CD8-positive, alpha-beta memory T cell (primary cell): Measurements from ENCODE around the gene CENPO. TPM values are rescaled to one million over a fixed set of nuclear protein-coding genes. Genes with fewer than 3 reads are reported as not detected.

Experiments used
- CTCF ChIA-PET: fragments of 350-600 bp; sonication (Branson Sonifier 250); formaldehyde crosslinking; loops from one replicate; lab custom pipeline; 2021; ENCODE audit warnings: antibody characterized with exemption; lab: Charles Lee
- POLR2A ChIA-PET: fragments of 350-600 bp; sonication (Branson Sonifier 250); formaldehyde crosslinking; loops from one replicate; lab custom pipeline; 2021; ENCODE audit warnings: antibody characterized with exemption; lab: Charles Lee
- DNase-seq, 5 donors: peaks; one replicate each; pipeline versions ENCODE4 v3.0.0 to v3.0.0-alpha.2; 2020 to 2022; ENCODE audit warnings: mixed read lengths in 1 of 5
- H3K27ac ChIP-seq: one replicate; pipeline ENCODE4 v1.7.0; 2013; ENCODE audit warnings: low read depth, mild to moderate bottlenecking, low read length, moderate library complexity
- H3K27me3 ChIP-seq: 2 replicates; pipeline ENCODE4 v1.7.0; 2013; ENCODE audit warnings: low read length, mild to moderate bottlenecking; ENCODE audit not compliant: insufficient read depth, poor library complexity, severe bottlenecking
- H3K36me3 ChIP-seq: 2 replicates; pipeline ENCODE4 v1.7.0; 2013; ENCODE audit warnings: mild to moderate bottlenecking, low read length, moderate library complexity; ENCODE audit not compliant: insufficient read depth
- H3K4me1 ChIP-seq: 2 replicates; pipeline ENCODE4 v1.7.0; 2013; ENCODE audit warnings: mild to moderate bottlenecking, low read length, moderate library complexity; ENCODE audit not compliant: insufficient read depth
- H3K4me3 ChIP-seq: 2 replicates; pipeline ENCODE4 v1.7.0; 2013; ENCODE audit warnings: mild to moderate bottlenecking, low read length
- H3K9me3 ChIP-seq: 2 replicates; pipeline ENCODE4 v1.7.0; 2013; ENCODE audit warnings: mild to moderate bottlenecking, low read length
- H3K27ac Mint-ChIP-seq, 8 donors: one replicate each; pipeline ENCODE4 v1.8.0; 2020 to 2021; ENCODE audit warnings: mixed read lengths in 8 of 8, mild to moderate bottlenecking in 6 of 8, inconsistent platforms in 3 of 8, moderate library complexity in 3 of 8
- H3K27me3 Mint-ChIP-seq, 2 donors: one replicate each; pipeline ENCODE4 v1.8.0; 2020 to 2021; ENCODE audit warnings: mixed read lengths in 2 of 2, mild to moderate bottlenecking in 1 of 2, moderate library complexity in 1 of 2
- H3K36me3 Mint-ChIP-seq, 3 donors: one replicate each; pipeline ENCODE4 v1.8.0; 2020 to 2021; ENCODE audit warnings: mixed read lengths in 3 of 3, inconsistent platforms in 1 of 3, mild to moderate bottlenecking in 1 of 3
- H3K4me1 Mint-ChIP-seq, 3 donors: one replicate each; pipeline ENCODE4 v1.8.0; 2020 to 2021; ENCODE audit warnings: mixed read lengths in 3 of 3, inconsistent platforms in 1 of 3, mild to moderate bottlenecking in 1 of 3
- H3K4me3 Mint-ChIP-seq, 7 donors: one replicate each; pipeline ENCODE4 v1.8.0; 2020 to 2021; ENCODE audit warnings: mixed read lengths in 7 of 7, mild to moderate bottlenecking in 6 of 7, moderate library complexity in 4 of 7, inconsistent platforms in 2 of 7
- H3K9me3 Mint-ChIP-seq, 5 donors: one replicate each; pipeline ENCODE4 v1.8.0; 2020 to 2022; ENCODE audit warnings: mixed read lengths in 5 of 5, mild to moderate bottlenecking in 3 of 5, moderate library complexity in 2 of 5, inconsistent platforms in 1 of 5
- polyA plus RNA-seq: library from polyadenylated mRNA; unstranded; fragments of 300-500 nt; fragmentation: Illumina TruSeq; gene quantifications from one replicate; pipeline ENCODE4 v1.2.3, GENCODE V29; 2021
- total RNA-seq, 2 experiments: library from RNA; stranded (reverse); gene quantifications; one replicate each; pipeline ENCODE4 v1.2.3, GENCODE V29; 2021

CENPO gene
- total and polyA plus RNA-seq, 3 experiments from 2014 or later = 4.2 to 51.7 (median 43.0) TPM

- H3K36me3 ChIP-seq = no peaks in the 10 kb centered on the region
- H3K9me3 ChIP-seq = no peaks in the 10 kb centered on the region
- ChIA-PET POLR2A (no interaction called here), CTCF (no interaction called here)
- no peaks in the 10 kb centered on the region for H3K4me1 ChIP-seq
- H3K4me3 Mint-ChIP-seq = no peak overlapping the region
- H3K27ac Mint-ChIP-seq = peak overlapping the region in 1 of 8 donors; percentile 70
- no peak overlapping the region for H3K27ac ChIP-seq
- no peaks in the 10 kb centered on the region for H3K4me1 Mint-ChIP-seq
- peaks cover 0 to 22% (median 5%) of the 10 kb centered on the region in 3 donors for H3K36me3 Mint-ChIP-seq
- H3K27me3 Mint-ChIP-seq = no peaks in the 10 kb centered on the region
- H3K27me3 ChIP-seq = no peaks in the 10 kb centered on the region
- H3K4me3 ChIP-seq = no peak overlapping the region
- DNase-seq = no peak
- peaks cover 0 to 2% (median 0%) of the 10 kb centered on the region in 5 donors for H3K9me3 Mint-ChIP-seq
These were observed 50.9 kb downstream of the CENPO start for GRCh38 chr2:24844023-24844685.

DNA sequence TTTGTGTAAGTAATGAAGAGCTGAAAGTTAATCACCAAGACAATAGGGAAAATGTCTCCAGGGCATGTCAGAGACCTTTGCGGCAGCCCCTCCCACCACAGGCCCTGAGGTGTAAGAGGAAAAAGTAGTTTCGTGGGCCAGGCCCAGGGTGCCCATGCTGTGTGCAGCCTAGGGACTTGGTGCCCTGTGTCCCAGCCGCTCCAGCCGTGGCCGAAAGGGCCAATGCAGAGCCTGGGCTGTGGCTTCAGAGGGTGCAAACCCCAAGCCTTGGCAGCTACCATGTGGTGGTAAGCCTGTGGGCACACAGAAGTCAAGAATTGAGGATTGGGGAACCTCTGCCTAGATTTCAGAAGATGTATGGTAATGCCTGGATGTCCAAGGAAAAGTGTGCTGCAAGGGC, 52.5 kb downstream of the CENPO start:
- Mint-ChIP-seq H3K4me3 (peak overlapping the region in 1 of 7 donors; percentile 40), H3K9me3 (peaks cover 0 to 5% (median 0%) of the 10 kb centered on the region in 5 donors), H3K4me1 (no peaks in the 10 kb centered on the region), H3K27me3 (no peaks in the 10 kb centered on the region), H3K36me3 (peaks cover 0 to 12% (median 8%) of the 10 kb centered on the region in 3 donors), H3K27ac (no peak overlapping the region)
- Histone ChIP-seq H3K4me3 (no peak overlapping the region), H3K9me3 (no peaks in the 10 kb centered on the region), H3K36me3 (no peaks in the 10 kb centered on the region), H3K4me1 (no peaks in the 10 kb centered on the region), H3K27me3 (no peaks in the 10 kb centered on the region), H3K27ac (no peak overlapping the region)
- ChIA-PET CTCF (interaction anchor here (0.7 kb wide), 1 partner anchor 494 kb away, joined by 3 read pairs; no protein-coding TSS in a partner anchor), POLR2A (no interaction called here)
- DNase-seq = no peak

DNA sequence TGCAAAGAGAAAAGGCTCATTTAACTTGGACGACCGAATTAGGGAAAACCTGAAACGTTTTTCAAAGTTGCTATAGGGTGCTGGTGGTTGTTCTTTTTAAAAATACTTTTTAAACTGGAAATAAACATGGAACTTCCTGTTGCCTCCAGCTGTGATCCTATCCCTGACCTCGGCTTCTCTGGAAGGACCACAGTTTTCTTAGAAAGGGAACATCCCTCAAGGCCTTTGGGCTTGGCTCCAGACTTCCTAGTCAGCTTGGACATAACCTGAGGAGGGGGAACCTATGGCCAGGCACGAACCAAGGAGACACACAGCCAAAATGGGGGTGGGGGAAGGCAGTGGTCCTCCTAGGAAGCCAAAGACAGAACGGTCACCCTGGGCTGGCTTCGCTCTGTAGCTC, 57.7 kb downstream of the CENPO start:
- peaks cover 0 to 5% (median 0%) of the 10 kb centered on the region in 5 donors for H3K9me3 Mint-ChIP-seq
- H3K4me3 ChIP-seq = no peak overlapping the region
- DNase-seq = no peak
- ChIA-PET CTCF (no interaction called here), POLR2A (no interaction called here)
- H3K4me1 ChIP-seq = no peaks in the 10 kb centered on the region
- no peak overlapping the region for H3K27ac ChIP-seq
- H3K27me3 ChIP-seq = no peaks in the 10 kb centered on the region
- H3K4me3 Mint-ChIP-seq = no peak overlapping the region
- no peaks in the 10 kb centered on the region for H3K27me3 Mint-ChIP-seq
- peaks cover 0 to 5% (median 3%) of the 10 kb centered on the region in 3 donors for H3K36me3 Mint-ChIP-seq
- H3K36me3 ChIP-seq = no peaks in the 10 kb centered on the region
- H3K9me3 ChIP-seq = no peaks in the 10 kb centered on the region
- H3K4me1 Mint-ChIP-seq = no peaks in the 10 kb centered on the region
- H3K27ac Mint-ChIP-seq = peak overlapping the region in 1 of 8 donors; percentile 2

DNA sequence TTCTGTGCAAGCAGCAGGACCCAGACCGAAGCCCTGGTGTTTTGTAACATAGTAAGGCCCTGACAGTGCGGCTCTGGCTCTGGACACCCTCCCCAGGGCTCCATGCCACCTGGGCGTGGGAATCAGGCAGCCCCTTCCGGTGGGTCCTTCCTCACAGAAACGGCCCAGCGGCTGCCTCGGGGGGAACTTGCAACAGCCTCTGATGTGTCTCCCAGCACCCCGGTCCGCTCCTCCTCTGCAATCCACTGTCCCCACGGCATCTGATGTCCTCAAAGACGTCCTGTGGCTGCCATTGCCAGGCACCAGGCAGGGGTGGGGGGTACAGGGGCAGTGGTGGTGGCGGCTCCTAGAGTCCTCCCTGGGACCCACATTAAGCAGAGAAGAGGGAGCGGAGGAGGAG, 58.8 kb downstream of the CENPO start:
- H3K9me3 Mint-ChIP-seq = peaks cover 0 to 5% (median 0%) of the 10 kb centered on the region in 5 donors
- POLR2A ChIA-PET = no interaction called here
- no peaks in the 10 kb centered on the region for H3K27me3 Mint-ChIP-seq
- Histone ChIP-seq H3K27ac (no peak overlapping the region), H3K27me3 (no peaks in the 10 kb centered on the region), H3K4me1 (no peaks in the 10 kb centered on the region), H3K36me3 (no peaks in the 10 kb centered on the region), H3K4me3 (no peak overlapping the region), H3K9me3 (no peaks in the 10 kb centered on the region)
- H3K27ac Mint-ChIP-seq = no peak overlapping the region
- peaks cover 0 to 11% (median 3%) of the 10 kb centered on the region in 3 donors for H3K36me3 Mint-ChIP-seq
- no peak overlapping the region for H3K4me3 Mint-ChIP-seq
- H3K4me1 Mint-ChIP-seq = no peaks in the 10 kb centered on the region
- CTCF ChIA-PET = no interaction called here
- no peak for DNase-seq

DNA sequence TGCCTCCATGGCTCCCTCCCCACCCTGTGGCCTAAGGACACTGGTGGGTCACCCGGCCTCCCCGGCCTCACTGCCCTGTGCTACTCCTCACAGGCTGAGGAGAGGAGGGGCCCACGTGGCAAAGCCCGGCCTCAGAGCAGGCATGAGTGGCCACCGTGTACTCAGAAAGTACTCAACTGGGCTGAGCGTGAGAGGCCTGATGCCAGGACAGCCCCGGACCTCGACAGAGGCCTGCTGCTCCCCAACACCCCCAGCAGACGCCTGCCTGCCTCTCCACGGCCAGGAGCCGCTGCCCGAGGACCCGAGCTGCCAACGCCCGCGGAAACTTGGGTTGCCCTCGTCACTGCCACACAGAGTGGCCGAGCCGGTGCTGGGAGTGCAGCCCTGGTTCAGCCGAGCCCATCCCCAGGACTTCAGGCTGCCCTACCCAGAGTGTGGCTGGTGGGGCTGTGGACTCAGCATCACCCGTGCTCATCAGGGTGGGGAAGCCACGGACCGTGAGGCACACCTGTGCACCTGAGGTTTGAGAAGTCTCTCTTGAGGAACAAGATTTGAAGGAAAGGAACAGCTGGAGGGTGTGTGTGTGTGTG, 59.3 kb downstream of the CENPO start:
- Mint-ChIP-seq H3K36me3 (peaks cover 0 to 11% (median 3%) of the 10 kb centered on the region in 3 donors), H3K4me1 (no peaks in the 10 kb centered on the region), H3K9me3 (peaks cover 0 to 5% (median 0%) of the 10 kb centered on the region in 5 donors), H3K4me3 (no peak overlapping the region), H3K27me3 (no peaks in the 10 kb centered on the region), H3K27ac (no peak overlapping the region)
- POLR2A ChIA-PET = no interaction called here
- H3K4me3 ChIP-seq = no peak overlapping the region
- H3K9me3 ChIP-seq = no peaks in the 10 kb centered on the region
- H3K27ac ChIP-seq = no peak overlapping the region
- no peak for DNase-seq
- H3K27me3 ChIP-seq = no peaks in the 10 kb centered on the region
- CTCF ChIA-PET = no interaction called here
- no peaks in the 10 kb centered on the region for H3K36me3 ChIP-seq
- H3K4me1 ChIP-seq = no peaks in the 10 kb centered on the region

DNA sequence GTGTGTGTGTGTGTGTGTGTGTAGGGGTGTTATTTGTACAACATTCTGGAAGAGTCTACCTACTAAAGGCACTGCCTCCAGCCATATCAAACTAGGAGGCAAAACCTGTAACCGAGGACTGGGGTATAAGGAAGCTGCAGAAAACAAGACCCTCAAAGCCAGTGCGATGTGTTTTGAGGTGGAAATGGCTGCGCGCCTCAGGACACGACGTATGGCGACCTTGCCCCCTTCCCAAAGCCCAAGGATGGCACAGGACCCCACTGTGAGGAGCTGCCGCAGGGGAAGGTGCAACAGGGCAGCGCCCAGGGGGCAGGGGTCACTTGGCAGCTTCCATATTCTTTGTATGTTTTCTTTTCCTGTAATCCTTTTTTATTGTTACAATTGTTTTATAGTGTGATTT, 59.8 kb downstream of the CENPO start:
- Histone ChIP-seq H3K4me1 (no peaks in the 10 kb centered on the region), H3K9me3 (no peaks in the 10 kb centered on the region), H3K27me3 (no peaks in the 10 kb centered on the region), H3K27ac (no peak overlapping the region), H3K36me3 (no peaks in the 10 kb centered on the region), H3K4me3 (no peak overlapping the region)
- no peak overlapping the region for H3K4me3 Mint-ChIP-seq
- no peaks in the 10 kb centered on the region for H3K4me1 Mint-ChIP-seq
- DNase-seq = no peak
- H3K9me3 Mint-ChIP-seq = peaks cover 0 to 5% (median 0%) of the 10 kb centered on the region in 5 donors
- H3K27ac Mint-ChIP-seq = no peak overlapping the region
- POLR2A ChIA-PET = no interaction called here
- H3K36me3 Mint-ChIP-seq = peaks cover 0 to 11% (median 3%) of the 10 kb centered on the region in 3 donors
- no peaks in the 10 kb centered on the region for H3K27me3 Mint-ChIP-seq
- CTCF ChIA-PET = no interaction called here

DNA sequence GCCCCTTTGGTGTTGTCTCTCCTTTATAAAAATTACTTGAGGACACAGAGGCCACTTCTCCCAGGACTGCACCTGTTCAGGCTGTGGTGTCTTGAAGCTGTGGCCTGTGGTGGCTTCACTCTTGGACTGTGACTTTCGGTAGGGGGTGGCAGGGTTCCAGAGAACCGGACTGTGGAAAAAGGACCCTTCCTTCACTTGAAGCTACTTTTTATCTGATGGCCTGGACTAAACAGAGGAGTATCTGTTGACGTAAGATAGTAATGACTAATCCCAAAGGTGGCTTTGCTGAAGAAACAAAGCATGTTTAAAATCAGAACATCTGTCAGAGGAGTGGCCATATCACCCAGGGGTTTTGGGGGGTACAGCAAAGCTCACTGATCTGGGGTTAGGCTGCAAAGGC, 60.8 kb downstream of the CENPO start:
- CTCF ChIA-PET = no interaction called here

GRCh38 chr2:24855022-24855622, 61.9 kb downstream of the CENPO start:
- Mint-ChIP-seq H3K9me3 (no peaks in the 10 kb centered on the region), H3K4me1 (no peaks in the 10 kb centered on the region), H3K27ac (peak overlapping the region in 1 of 8 donors; percentile 91), H3K27me3 (no peaks in the 10 kb centered on the region), H3K4me3 (no peak overlapping the region), H3K36me3 (peaks cover 0 to 12% (median 4%) of the 10 kb centered on the region in 3 donors)
- no peak for DNase-seq
- Histone ChIP-seq H3K4me3 (no peak overlapping the region), H3K27me3 (no peaks in the 10 kb centered on the region), H3K9me3 (no peaks in the 10 kb centered on the region), H3K4me1 (no peaks in the 10 kb centered on the region), H3K27ac (no peak overlapping the region), H3K36me3 (no peaks in the 10 kb centered on the region)
- CTCF ChIA-PET = no interaction called here
- POLR2A ChIA-PET = no interaction called here

More for the DNA sequence above, 60.8 kb downstream of the CENPO start:
- Histone ChIP-seq H3K27ac (no peak overlapping the region), H3K9me3 (no peaks in the 10 kb centered on the region), H3K4me3 (no peak overlapping the region), H3K36me3 (no peaks in the 10 kb centered on the region), H3K4me1 (no peaks in the 10 kb centered on the region), H3K27me3 (no peaks in the 10 kb centered on the region)
- POLR2A ChIA-PET = no interaction called here
- DNase-seq = no peak
- H3K27ac Mint-ChIP-seq = peak overlapping the region in 1 of 8 donors; percentile 23
- H3K9me3 Mint-ChIP-seq = peaks cover 0 to 3% (median 0%) of the 10 kb centered on the region in 5 donors
- peaks cover 0 to 12% (median 4%) of the 10 kb centered on the region in 3 donors for H3K36me3 Mint-ChIP-seq
- H3K27me3 Mint-ChIP-seq = no peaks in the 10 kb centered on the region
- no peak overlapping the region for H3K4me3 Mint-ChIP-seq
- no peaks in the 10 kb centered on the region for H3K4me1 Mint-ChIP-seq
